ENCODE measurements around the gene GOLGA3.
"Not testable (repeated sequence)": the region's sequence is repeated elsewhere in the genome, so short reads cannot be mapped to it uniquely, and the experiment has no call there.

- not testable (repeated sequence) for TF ChIP-seq CTCF (conservative IDR thresholded peaks at IDR 0.05); ZFX (IDR thresholded peaks at IDR 0.05)
Measured at GRCh38 chr12:132758825-132759224, 69.8 kb downstream of the GOLGA3 start.

All from C4-2B (cell line).